HG03460 (cell line): ENCODE measurements around the gene CNOT2.

Experiments
- ATAC-seq: cut with Tn5 transposase; IDR thresholded peaks from one replicate; pipeline ENCODE4 v1.9.1; 2021; ENCODE audit not compliant: unreplicated experiment

The CNOT2 gene

DNA sequence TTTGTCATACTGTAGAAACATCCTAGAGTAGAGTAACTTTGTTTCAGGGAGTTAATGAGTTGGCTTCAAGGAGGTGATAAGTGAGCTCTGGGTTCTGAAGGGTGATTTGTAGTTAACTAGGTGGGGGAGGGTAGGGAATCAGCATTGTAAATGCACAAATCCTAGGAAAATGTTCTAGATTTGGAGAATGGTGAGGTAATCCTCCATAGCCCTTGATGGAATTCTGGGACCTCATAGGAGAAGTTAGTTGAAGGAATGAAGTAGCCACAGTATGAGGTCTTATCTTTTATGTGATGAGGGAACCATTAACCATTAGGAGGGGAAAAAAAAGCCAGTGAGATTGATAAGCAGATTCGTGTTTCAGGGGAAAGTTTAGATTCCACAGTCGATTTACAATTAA lies 8.0 kb downstream of the CNOT2 start:
- no peak for ATAC-seq

DNA sequence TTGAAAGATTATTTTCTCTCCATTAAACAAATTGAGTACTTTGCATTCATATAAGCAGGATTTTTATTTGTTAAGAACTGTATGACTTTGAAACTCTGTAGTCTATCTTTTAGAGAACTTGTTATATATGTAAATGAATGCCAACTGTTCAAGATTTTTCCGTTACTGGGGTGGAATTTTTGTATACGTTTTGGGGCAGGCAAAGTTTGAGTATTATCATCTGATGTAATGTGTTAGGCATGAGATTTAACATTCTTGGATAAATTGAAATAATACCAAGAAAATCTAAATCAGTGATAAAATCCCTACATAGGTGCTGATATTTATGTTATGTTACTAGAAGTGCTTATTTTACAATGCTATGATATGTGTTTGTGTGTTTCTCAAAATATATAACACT lies 8.4 kb downstream of the CNOT2 start:
- no peak for ATAC-seq

DNA sequence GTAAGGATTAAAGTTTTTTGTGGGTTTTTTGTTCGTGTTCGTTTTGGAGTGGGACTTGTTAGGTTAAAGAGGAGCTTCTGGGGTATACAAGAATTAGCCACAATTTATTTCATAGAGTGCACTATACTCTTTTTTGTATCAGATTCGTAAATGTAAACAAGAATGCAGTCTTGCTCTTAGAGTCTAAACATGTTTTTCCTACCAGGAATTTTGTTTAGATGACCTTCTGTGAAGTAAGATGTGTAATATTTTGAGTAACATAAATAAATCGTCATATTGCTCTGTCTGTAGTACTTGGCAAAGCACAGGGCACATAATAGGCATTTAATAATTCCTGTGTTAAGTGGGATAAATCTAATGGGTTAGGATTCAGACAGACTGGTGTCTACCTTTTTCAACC lies 9.6 kb downstream of the CNOT2 start:
- ATAC-seq = no peak

DNA sequence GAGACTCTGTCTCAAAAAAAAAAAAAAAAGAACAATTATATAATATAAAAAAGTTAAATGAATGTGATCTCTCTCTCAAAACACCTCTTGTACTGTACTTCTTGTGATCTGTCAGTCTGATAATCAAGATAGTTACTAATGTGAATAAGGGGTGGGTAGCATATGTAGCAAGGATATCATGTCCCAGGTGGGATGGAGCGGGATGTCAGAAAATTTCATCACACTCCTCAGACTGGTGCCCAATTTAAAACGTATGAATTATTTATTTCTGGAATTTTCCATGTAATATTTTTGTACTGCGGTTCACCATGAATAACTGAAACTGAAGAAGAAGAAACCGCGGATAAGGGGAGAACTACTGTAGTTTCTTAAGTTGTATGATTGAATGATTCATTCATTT lies 11.0 kb downstream of the CNOT2 start:
- ATAC-seq = no peak

DNA sequence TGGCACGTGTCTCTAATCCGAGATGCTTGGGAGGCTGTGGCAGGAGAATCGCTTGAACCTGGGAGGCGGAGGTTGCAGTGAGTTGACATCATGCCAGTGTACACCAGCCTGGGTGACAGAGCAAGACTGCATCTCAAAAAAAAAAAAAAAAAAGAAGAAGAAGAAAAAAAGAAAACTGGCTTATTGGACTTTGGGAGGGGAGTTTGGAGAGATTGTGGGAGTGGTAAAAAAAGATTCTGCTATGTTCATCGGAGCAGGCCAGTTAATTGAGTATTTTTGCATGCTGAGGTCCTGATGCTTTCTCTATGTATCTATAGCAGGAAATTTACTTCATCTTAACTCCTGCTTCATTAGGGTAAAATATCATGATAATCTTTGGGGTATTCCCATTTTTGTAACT lies 11.6 kb downstream of the CNOT2 start:
- ATAC-seq = no peak

DNA sequence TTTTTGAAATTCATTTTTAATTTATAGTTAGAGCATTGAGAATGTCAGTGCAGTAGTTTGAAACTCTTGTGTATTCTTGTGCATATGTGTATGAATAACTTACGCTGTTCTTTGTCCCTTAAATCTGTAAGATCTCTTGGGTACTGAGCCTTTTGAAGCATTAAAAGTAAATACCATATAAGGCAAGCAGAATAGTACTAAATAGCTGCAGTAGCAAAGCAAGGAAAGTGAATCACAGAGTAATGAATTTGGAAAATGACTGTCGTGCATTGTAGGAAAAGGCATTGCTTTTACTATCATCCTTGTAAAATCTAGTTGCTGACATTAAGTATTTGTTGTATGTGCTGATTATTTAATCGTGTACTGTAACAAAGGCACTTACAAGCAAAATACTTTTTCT lies 12.1 kb downstream of the CNOT2 start:
- no peak for ATAC-seq

DNA sequence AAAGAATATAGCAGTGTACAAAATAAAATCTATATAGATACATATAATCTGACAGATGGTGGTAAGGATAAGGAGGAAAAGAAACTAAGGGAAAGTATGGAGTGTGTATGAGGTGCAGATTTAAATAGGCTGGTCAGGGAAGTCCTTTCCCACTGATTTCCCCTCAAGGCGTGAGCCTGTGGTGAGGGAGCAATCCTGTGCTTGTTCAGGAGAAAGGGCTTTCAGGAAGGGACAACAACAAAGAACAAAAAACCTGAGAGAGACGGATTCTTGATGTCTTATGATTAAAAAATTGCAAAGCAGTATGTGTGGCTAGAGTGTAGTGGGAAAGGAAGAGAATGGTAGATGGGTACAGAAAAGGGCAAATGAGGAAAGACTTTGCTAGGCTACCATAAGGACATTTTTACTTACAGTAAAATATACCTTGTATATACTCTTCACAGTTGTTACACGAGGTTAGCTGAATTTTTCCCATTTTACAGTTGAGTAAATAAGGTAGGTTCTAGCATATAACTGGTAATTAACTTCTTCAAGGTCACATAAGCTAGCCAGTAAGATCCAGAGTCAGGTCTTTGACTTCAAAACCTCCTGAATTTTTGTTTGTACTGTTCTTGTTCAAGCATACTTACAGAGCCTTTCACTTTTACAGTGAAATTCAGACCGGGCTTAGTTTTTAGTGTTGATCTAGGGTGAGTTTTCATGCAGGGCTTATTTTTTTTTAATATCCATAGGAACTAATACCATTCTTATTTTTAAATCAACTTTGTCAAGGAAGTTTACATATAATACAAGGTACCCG lies 15.6 kb downstream of the CNOT2 start:
- no peak for ATAC-seq

DNA sequence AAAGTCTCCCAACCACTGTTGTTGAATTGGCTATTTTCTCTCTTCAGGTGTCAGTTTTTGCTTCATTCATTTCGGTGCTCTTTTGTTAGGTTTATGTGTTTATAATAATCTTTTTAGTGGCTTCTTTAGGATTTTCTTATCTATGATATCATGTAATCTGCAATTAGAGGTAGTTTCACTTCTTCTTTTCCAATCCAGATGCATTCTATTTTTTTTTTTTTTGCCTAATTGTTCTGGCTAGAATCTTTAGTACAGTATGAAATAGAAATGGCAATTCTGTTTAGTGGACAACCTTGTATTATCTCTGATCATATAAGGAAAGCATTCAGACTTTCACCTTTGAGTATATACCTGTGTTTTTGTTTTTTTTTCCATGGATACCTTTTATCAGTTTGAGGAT lies 17.4 kb downstream of the CNOT2 start:
- no peak for ATAC-seq

DNA sequence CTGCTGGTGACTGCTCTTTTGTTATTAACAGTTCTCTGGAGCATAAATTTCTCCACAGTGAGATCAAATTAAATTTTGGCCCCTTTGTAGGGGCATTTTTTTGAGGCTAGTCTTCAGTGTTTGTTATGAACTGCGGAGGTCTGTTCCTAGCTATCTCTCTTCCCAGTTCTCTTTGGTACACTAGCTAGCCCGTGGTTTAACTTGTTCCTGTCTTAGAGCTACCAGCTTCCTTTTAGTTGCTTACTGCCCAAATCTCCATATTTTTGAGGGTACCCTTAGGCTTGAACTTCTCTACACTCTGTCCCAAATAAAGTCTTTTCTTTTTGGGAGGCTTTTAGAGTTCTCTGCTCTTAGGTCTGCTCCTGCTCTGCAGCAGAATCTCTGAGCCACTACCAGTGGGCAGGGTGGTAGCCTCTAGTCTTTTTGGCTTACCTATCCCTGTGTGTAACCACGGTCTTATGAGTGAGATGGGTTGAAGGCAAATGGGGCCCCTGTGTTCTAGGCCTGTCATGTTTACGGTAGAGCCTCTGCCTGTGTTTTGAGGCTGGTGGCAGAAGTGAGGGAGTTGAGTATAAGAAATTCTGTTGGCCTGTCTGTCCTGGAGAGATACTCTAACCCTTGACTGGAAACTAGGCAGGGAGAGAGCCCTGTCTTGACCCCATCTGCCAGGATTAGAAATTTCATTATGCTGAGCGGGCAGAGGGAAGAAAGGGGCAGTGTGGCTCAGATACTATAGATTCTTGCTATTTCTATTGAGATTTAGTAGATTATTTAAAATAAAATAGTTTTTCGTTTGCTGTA lies 21.0 kb downstream of the CNOT2 start:
- no peak for ATAC-seq

DNA sequence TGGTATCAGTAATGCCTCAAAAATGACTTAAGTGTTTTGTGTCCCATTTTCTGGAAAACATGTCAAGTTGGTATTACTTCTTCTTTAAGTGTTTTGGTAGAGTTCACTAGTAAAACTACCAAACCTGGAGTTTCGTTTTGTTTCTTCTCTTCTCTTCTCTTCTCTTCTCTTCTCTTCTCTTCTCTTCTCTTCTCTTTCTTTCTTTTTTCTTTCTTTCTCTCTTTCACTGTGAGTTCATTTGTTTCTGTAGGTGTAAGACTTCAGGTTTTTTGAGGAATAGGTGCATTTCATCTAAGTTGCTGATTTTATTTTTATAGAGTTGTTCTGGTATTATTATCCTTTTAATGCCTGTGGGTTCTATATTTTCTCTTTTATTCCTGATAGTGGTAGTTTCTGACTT lies 21.9 kb downstream of the CNOT2 start:
- ATAC-seq = no peak

DNA sequence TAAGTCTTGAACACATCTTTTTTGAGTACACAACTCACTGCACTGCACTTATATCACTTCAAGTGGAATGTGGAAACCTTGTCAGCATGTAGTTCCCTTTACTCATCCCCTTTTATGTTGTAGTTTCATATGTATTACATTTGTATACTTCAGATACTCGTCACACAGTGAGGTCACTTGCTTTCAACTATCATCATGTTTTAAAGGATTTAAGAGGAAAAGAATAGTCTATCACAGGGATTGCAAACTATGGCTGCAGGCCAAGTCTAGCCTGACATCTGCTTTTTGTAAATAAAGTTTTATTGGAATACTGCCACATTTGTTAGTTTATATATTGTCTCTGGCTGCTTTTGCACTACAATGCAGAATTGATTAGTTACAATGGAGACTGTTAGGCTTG lies 24.3 kb downstream of the CNOT2 start:
- no peak for ATAC-seq

DNA sequence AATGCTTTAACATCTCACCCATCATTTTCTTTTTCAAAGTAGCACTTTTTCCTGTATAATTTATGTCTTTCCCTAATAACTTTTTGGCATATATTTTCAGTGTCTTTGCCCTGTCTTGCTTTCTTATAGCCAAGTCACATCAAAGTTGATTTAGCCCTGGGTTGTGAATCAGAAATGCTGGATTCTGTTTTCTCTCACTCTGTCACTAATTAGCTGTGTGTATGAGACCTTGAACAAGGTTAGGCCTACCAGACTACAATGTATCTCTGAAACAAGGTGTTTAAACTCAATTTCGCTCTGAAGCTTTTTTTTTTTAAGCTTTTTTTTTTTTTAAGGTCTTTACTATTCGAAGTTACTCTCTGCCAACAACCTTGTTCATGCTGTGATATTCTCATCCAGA lies 25.7 kb downstream of the CNOT2 start:
- no peak for ATAC-seq

DNA sequence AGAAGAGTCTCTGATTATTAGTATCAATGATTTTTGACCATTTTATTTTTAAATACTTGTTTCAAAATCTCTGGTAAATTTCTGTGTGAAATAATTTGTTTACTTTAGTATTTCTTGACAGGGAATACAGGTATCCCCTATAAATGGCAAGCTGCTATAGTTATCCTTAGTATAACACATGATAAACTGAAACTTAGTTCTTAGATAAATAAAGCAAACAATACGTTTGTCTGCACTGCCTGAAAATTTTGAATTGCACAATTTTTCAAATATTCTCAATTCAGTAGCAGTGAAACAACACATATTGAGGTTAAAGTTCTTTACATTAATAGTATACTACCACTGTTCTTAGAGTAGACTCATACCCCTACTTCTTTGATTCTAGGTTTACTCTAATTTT lies 26.9 kb downstream of the CNOT2 start:
- ATAC-seq = no peak

DNA sequence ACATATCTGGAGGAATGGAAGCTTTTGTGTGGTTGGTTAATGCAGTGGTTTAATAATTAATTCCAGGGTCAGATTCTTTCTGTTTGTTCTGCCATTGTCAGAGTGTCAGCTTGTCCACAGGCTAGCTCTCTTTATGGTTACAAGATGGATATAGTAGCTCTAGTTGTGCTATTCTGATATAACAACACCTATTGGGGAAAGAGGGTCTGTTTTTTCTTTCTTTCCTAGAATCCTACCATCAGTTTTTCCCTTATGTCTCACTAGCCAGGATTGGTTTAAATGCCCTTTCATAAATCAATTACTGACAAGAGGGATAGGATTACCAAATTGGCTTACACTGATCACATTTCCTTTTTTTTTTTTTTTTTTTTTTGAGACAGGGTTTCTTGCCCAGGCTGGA lies 27.8 kb downstream of the CNOT2 start:
- no peak for ATAC-seq

DNA sequence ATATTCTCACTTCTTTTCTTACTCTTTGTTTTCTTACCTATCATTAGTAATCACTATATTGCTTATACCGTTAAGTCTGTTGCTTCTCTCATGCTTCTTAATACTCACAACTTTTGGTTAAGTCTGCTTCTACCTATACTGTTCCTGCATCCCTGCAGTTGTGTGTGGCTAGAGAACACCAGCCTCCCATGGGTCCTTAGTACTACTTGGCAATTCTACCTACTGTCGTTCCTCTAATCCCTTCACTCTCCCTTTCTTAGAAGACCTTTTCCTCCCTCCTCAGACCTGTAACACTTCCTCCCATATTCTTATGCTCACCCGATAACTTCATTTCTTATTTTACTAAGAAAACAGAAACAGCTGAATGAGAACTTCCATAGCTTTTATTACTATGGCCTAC lies 29.3 kb downstream of the CNOT2 start:
- no peak for ATAC-seq

DNA sequence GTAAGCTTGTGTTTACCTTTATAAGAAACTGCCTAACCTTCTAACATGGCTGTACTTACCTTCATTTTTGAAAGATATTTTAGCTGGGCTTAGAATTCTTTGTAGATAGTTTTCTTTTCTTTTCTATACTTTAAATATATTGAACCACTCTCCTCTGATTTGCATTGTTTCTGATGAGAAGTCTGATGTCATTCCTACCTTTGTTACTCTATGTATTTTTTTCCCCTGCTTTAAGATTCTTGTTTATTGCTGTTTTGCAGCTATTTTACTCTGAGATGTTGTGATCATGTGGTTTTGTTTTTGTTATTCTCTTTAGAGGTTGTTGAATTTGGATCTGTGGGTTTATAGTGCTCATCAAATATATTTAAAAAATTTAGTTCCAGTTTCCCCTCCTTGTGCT lies 31.8 kb downstream of the CNOT2 start:
- no peak for ATAC-seq

DNA sequence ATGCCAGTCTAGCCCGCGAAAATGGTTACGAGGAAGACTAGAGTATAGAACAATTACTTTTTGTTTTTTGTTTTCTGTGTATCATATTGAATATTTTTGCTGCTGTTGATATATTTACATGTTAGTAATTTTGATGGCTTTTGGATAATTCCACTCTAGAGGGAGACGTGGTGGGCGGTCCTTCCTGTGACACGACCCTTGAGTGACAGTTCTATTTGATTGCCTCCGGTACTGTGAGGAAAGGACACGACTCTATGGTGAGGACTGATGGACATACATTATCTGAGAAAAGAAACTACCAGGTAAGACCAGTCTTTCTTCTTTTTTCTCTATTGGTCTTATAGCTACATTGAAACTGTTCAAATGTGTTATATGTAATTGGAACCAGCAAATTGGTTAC lies 34.7 kb downstream of the CNOT2 start:
- ATAC-seq = no peak

DNA sequence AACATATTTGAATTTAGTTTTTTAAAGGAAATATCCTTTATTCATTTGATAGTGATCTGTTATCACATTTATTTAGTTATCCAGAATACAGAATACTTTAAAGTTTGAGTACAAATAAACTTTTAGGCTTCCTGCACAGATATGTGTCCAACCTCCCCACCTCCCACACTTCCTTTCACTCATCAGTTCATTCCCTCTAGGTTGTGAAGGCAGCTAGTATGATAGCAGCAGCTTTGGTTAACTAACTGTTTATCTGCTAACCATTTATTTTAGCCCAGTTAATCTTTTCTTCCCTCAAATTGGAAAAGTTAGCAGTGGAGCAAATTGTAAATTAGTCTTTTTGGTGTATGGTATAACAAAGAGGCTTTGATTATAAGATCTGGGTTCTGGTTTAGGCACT lies 35.7 kb downstream of the CNOT2 start:
- no peak for ATAC-seq

DNA sequence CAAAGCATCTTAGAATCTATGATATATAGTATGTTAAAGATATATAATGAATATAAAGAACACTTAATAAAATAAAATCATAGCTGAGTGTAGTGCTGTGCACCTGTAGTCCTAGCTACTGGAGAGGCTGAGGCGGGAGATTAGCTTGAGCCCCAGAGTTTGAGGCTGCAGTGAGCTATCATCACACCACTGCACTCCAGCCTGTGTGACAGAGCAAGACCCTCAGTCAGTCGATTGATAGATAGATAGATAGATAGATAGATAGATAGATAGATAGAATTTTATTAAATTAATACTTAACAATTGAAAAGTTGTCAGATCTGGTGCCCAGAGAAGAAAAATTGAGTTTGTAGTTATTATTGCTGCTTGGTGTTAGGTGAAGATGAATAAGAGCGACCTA lies 40.0 kb downstream of the CNOT2 start:
- no peak for ATAC-seq

DNA sequence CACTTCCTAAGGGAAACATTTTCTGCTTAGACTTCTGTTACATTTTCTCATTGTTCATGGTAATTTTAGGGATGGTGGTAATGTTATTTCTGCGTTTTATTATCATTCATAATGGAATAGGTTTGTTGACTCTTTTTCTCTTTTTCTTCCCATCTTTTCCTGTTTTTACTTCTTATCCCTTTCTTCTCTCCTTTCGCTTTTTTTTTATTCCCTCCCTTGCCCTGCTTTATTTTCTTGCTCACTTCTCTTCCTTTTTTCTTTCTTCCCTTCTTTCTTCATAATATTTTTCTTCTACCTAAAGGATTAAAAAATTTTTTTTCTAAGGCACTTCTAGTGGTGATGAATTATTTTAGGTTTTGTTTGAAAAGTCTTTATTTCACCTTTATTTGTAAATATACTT lies 45.6 kb downstream of the CNOT2 start:
- ATAC-seq = no peak

DNA sequence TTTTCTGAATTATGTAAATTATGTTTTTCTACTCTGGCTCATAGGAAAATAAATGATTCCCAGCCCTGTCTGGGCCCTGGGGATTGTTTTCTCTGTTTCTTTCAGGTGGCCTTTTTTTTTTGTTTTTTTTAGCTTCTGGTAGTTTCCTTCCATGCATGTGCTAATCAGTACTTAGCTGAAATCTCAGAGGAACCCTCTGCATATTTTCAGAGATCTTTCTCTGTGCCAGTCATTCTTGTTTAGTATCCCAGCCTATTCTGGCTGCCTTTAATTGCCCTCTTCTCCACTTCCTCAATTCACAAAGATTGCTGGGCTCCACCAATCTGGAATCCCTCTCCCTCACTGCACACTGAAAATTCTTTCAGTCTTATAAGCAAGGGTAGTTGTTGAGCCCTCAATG lies 46.9 kb downstream of the CNOT2 start:
- no peak for ATAC-seq

DNA sequence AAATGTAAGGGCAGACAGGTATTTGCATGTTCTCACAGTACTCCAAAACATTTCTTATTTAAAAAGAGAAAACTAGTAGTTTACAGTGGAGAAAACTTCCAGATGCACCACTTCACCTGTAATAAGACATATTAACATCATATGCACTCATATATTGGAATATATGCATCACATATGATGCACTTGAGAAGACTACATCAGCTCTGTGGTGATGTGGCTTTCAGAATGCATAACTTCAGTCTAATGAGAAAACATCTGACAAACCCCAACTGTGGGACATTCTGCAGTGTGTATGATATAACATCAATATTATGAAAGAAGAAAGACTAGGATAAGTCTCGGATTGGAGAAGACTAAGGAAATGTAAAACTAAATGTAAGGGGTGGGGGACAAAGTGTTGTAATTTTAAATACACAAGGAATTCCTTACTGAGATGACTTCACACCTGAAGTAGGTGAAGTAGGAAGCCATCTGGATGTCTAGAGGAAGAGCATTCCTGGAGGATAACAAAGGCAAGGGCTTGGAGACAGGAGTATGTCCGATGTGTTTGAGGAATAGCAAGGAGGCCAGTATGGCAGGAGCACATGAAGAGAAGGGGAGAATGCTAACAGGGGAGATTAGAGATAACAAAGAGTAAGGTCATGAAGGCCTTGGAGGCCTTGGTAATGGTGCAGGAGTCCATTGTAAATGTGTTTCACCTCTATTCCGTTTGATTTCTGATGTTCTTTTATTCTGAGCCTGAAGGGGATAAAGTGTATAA lies 49.0 kb downstream of the CNOT2 start:
- ATAC-seq = no peak
